ENCODE data around the gene TMEM161A.

GRCh38 chr19:19110410-19111135, 27.7 kb downstream of the TMEM161A start:
- TF ChIP-seq SUZ12 (IDR thresholded peaks at IDR 0.05; ENCODE audit: extremely low read depth, insufficient read depth, insufficient read length) (no peak), YY1 (IDR thresholded peaks at IDR 0.05; ENCODE audit: insufficient read depth, insufficient read length) (no peak), ZNF274 (IDR thresholded peaks at IDR 0.05; ENCODE audit: low read depth, low read length) (no peak)

Measured in NT2/D1 (cell line).